ENCODE data around the gene RNF11.

Gene RNF11

DNA sequence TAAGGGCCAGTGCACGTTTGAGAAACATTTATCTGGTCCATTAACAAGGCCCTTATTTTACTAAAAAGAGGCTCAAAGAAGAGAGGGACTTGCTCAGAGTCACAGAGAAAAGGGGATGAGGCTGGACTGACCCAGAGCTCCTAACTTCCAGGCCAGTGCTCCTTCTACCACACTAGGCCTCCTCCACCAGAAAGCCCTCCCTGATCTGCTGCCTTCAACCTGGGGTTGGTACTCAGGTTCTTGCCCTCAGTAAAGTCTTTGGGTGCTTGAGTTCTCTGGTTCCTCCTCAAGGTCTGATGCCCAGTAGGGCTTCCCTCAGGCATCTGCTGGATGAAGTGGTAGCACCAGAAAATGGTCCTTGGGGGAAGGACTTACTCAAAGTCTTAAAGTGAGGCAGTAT is 68.3 kb downstream of the RNF11 start:
- TF ChIP-seq JUND (IDR thresholded peaks at IDR 0.05; ENCODE audit: low read depth) = no peak
- in situ Hi-C loops (cut with HindIII; ENCODE audit: low pct_unique_long_range_greater_than_20kb, low sequenced_read_pairs) = no loop called here
- DNase-seq (ENCODE audit: low read depth in 1 of 2, low spot score in 1 of 2) = no peak

DNA sequence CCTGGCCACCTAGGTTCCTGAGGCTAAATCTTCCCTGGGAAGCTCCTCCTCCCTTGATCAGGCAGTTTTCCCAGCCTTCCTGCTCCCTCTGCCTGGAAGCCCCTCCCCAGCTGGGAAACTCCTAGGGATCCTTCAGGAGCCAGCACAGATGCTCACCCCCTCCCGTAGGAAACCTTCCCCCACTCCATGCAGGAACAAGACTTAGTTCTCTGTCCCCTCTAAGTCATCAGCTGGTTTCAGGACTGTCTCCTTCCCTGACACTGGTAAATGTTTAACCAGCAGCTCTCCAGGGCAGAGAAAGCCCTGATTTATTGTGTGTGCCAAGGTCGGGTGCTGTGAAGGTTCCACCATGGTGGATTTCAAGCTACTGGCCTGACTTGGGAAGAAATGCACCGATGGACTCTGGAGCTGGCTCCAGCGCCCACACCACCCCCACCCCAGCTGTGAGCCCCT is 69.3 kb downstream of the RNF11 start:
- no peak for DNase-seq (ENCODE audit: low read depth in 1 of 2, low spot score in 1 of 2)
- in situ Hi-C loops (cut with HindIII; ENCODE audit: low pct_unique_long_range_greater_than_20kb, low sequenced_read_pairs) = no loop called here
- no peak for TF ChIP-seq JUND (IDR thresholded peaks at IDR 0.05; ENCODE audit: low read depth)

DNA sequence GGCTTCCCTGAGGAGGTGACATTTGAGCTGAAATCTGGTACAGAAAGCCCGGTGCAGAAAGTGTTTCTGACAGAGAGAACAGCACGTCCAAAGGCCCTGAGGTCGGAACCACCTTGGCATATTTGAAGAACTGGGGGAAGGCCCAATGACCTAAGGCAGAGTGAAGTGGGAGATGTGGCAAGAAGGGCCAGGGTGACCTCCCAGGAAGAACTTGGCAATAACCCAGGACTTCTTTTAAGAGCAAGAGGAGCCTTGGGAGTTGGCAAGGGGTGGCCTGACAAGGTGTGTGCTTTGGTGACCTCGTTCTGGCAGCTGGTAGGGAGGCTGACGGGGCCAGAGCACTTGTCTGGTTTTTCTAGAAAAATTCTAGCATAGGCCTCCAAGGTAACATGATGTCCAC is 70.9 kb downstream of the RNF11 start:
- in situ Hi-C loops (cut with HindIII; ENCODE audit: low pct_unique_long_range_greater_than_20kb, low sequenced_read_pairs) = no loop called here
- DNase-seq (ENCODE audit: low read depth in 1 of 2, low spot score in 1 of 2) = peak in 1 of 2 experiments; percentile 88
- TF ChIP-seq JUND (IDR thresholded peaks at IDR 0.05; ENCODE audit: low read depth) = no peak

DNA sequence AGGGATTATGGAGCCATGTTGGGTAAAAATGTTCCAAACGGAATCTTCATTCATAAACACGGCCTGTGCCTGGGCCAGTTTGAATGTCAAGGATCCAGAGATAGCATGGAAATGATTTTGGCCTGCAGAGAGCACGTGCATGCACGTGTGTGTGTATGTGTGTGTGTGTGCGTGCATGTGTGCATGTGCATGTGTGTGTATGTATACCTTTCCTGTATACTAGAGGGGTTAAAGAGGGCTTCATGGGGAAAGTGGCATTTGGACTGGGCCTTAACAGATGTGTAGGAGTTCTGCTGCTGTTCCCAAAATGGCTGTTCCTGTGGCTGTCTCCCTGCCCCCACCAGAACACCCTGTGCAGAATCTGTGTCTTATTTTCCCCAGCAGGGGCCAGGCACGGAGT is 72.6 kb downstream of the RNF11 start:
- in situ Hi-C loops (cut with HindIII; ENCODE audit: low pct_unique_long_range_greater_than_20kb, low sequenced_read_pairs) = no loop called here
- peak in 1 of 2 experiments; percentile 38 for DNase-seq (ENCODE audit: low read depth in 1 of 2, low spot score in 1 of 2)
- TF ChIP-seq JUND (IDR thresholded peaks at IDR 0.05; ENCODE audit: low read depth) = no peak

DNA sequence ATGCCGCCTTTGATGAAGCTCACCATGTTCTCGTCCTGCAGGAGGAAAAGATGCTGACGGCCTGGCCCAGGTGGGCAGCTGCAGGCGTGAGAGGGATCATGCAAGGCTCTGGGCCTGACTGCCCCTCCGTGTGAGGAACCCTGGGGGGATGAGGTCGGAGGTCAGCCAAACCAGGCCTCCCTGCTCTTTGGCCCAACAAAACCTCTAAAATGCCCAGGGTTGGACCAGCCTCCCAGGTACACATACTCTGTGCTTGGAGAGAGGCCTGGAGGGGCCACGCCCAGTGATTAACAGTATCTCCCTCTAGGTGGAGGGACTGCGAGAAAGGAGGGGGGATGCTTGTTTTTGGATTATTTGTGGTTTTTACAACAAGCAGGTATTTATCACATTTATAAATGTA is 73.2 kb downstream of the RNF11 start:
- no peak for DNase-seq (ENCODE audit: low read depth in 1 of 2, low spot score in 1 of 2)
- no peak for TF ChIP-seq JUND (IDR thresholded peaks at IDR 0.05; ENCODE audit: low read depth)
- in situ Hi-C loops (cut with HindIII; ENCODE audit: low pct_unique_long_range_greater_than_20kb, low sequenced_read_pairs) = no loop called here

DNA sequence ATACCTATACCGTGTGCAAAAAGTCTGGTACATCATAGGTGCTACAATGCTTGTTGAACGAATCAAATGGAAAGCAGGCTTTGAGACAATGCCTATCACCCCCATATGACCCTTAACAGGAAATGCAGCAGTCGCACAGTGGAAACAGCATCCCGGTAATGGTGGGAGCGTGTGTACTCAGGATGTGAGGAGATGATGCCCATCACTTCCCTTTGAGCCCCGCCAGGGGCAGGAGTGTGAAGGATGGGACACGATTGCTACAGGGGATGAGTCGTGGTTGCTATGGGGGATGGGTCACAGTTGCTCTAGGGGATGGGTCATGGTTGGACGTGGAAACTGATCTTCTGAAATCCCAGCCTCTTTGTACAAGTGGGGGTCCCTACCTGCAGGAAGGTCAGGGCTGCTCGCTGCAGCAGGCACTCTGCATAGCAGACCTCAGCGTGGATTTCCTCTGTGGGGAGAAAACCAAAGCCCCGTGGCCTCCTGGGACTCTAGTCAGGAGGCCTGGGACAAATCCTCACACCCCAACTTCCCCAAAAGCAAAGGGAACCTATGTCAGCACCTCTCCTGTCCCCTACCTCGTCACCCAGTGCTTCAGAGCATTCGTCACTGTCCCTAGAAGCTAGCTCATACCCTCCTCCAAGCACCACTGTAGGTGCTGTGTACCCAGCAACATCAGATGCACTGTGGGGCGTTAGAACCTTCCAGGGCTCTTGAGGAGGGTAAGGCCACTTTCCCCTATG is 75.0 kb downstream of the RNF11 start:
- no peak for DNase-seq (ENCODE audit: low read depth in 1 of 2, low spot score in 1 of 2)
- in situ Hi-C loops (cut with HindIII; ENCODE audit: low pct_unique_long_range_greater_than_20kb, low sequenced_read_pairs) = no loop called here
- no peak for TF ChIP-seq JUND (IDR thresholded peaks at IDR 0.05; ENCODE audit: low read depth)

DNA sequence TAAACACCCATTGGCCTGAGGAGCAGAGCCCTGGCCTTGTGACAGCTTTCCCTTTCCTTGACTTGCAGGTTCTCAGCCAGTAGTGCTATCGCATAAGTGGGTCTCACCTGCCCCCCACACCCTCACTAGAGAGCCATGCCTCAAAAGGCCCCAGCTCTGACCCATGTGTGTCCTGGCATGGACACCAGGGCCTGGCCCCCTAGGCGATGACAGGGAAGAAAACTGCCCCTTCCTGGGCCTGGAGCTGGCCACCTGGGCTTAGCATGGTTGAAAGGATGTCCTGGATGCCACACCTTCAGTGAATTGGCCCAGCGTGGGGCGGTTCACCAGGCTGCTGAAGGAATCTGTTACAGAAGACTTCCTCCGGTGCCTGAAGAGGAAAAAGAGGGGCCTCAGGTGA is 75.8 kb downstream of the RNF11 start:
- no peak for DNase-seq (ENCODE audit: low read depth in 1 of 2, low spot score in 1 of 2)
- TF ChIP-seq JUND (IDR thresholded peaks at IDR 0.05; ENCODE audit: low read depth) = no peak
- in situ Hi-C loops (cut with HindIII; ENCODE audit: low pct_unique_long_range_greater_than_20kb, low sequenced_read_pairs) = no loop called here

DNA sequence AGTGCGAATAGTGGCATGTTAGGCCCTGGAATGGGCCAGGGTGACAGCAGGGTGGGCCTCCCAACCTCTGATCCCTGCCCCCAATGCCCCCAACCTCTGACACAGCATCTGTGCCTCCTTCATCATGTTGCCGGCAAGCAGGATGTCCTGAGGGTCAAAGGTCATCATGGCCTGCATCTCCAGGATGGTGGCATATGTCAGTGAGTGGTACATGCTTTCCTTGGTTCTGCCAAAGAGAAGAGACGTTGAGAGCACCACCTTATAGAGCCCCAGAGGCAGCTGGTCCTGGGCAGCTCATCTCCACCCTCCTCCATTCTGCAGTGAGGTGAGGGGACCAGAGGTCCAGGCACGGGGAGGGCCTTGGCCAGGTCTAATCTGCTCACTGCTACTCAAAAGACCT is 76.6 kb downstream of the RNF11 start:
- no peak for TF ChIP-seq JUND (IDR thresholded peaks at IDR 0.05; ENCODE audit: low read depth)
- DNase-seq (ENCODE audit: low read depth in 1 of 2, low spot score in 1 of 2) = no peak
- in situ Hi-C loops (cut with HindIII; ENCODE audit: low pct_unique_long_range_greater_than_20kb, low sequenced_read_pairs) = no loop called here

DNA sequence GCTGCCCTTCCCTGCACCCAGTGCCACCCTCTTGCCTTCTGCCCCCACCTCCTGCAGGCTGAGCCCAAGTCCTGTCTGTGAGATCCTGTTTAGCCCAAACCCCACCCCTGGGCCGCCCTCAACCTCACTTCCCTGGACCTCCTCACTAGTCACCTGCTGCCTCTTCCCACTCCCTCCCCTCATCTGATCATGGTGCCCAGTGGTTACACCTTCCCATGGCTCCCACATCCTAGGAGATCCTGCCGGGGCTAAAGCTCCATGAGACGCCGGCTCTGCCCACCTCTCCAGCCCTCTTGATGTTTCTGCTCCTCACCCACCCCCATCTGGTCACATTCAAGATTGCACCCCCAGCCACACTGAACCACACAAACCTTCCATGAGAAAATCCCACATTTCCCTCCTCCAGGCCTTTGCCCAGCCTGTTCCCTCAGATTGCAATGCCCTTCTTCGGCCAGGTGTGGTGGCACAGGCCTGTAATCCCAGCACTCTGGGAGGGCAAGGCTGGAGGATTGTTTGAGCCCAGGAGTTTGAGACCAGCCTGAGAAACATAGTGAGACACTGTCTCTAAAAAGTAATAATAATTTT is 77.3 kb downstream of the RNF11 start:
- peak in 1 of 2 experiments; percentile 68 for DNase-seq (ENCODE audit: low read depth in 1 of 2, low spot score in 1 of 2)
- in situ Hi-C loops (cut with HindIII; ENCODE audit: low pct_unique_long_range_greater_than_20kb, low sequenced_read_pairs) = no loop called here
- TF ChIP-seq JUND (IDR thresholded peaks at IDR 0.05; ENCODE audit: low read depth) = no peak

DNA sequence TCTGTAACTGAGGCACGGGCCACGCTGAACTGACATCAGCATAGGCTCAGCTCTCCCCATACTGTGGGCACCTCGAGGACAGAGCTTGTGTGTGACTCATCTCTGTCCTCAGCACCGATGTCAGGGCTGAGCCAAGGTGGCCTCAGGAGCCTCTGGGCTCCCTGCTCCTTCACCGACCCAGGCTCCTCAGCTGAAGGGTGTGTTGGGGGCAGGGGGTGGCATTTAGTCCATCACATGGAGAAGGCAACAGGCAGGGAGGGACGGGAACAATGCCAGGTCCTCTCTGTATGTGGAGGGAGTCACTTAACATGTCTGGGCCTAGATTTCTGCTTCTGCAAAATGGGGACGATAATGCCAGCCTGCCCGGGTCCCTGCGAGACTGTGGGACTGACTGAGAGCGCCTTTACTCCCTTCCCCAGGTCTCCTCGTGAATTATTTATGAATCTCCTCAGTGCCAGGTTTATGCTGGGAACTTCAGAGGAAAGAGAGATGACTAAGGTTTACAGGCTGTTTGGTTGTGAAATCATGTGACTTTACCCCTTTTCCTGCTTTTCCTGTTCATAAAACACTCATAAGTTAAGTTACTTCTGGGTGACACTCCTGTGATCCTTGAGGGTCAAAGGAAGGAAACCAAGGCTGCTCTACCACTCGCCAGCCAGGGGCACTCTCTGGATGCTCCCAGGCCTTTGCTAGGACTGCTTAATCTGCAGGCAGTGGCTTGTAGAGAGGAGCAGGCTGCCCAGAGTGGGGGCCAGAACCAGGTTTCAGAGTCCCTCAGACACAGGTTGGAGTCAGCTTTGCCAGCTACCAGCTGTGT is 78.1 kb downstream of the RNF11 start:
- TF ChIP-seq JUND (IDR thresholded peaks at IDR 0.05; ENCODE audit: low read depth) = no peak
- DNase-seq (ENCODE audit: low read depth in 1 of 2, low spot score in 1 of 2) = peak in 1 of 2 experiments; percentile 78
- in situ Hi-C loops (cut with HindIII; ENCODE audit: low pct_unique_long_range_greater_than_20kb, low sequenced_read_pairs) = no loop called here

DNA sequence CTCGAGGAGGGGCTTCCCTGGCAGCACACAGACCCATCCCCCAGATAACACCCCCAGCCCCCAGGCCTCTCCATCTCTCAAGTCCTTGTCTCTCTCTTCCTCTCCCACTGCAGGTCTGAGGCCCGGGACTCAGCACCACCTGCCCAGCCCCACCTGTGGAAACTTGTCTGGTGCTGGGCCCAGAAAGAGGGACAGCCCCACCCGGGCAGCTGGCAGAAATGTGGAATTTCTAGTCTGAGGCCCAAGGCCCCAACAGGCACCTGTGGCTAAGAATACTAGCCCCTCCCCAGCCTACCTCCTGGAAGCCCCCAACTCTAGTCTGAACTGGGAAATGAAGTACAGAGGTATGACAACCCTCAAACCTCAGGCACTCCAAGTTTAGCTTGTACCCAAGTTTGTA is 78.9 kb downstream of the RNF11 start:
- TF ChIP-seq JUND (IDR thresholded peaks at IDR 0.05; ENCODE audit: low read depth) = no peak
- in situ Hi-C loops (cut with HindIII; ENCODE audit: low pct_unique_long_range_greater_than_20kb, low sequenced_read_pairs) = no loop called here
- peak in 1 of 2 experiments; percentile 31 for DNase-seq (ENCODE audit: low read depth in 1 of 2, low spot score in 1 of 2)

DNA sequence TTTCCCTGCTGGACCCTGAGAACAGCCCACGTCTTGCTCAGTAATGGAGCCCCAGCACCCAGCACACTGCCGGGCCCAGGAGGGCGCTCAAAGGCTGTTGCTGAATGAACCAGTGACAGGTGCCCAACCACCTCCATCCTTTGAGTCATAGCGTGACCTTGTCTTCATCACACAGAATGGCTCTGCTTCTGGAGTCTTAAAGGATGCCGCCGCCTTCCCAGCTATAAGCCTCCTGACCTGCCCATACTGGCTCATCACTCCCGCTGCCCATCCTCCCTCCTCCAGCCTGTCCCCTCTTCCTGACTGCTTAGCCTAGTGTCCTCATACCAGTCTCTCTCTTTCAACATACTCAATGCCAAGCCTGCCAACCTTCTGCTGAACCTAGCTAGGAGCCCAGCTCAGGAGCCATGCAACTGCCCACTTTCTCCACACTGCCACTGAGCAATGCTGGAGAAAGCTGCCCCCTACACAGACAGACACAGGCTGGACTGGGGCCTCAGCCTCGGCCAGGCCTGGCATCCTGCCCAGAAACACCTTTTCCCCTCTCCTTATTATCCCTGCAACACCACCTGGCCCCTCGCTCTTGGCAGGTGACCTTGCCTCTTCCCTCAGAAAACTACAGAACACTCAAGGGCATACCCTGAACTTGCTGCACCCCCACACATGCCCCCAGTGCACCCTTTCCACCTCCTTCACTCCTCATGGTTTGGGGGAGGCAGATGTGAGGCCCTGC is 80.2 kb downstream of the RNF11 start:
- in situ Hi-C loops (cut with HindIII; ENCODE audit: low pct_unique_long_range_greater_than_20kb, low sequenced_read_pairs) = no loop called here
- no peak for TF ChIP-seq JUND (IDR thresholded peaks at IDR 0.05; ENCODE audit: low read depth)
- peak in 1 of 2 experiments; percentile 24 for DNase-seq (ENCODE audit: low read depth in 1 of 2, low spot score in 1 of 2)
